HCT116 (cell line): ENCODE results near the gene RNF212B. TPM values are rescaled to one million over a fixed set of nuclear protein-coding genes. Genes with fewer than 3 reads are reported as not detected.

Experiments
- ATAC-seq: fragments of 200-7000 bp; cut with Tn5 transposase; 2 replicates; pipeline ENCODE4 v1.9.1; 2020; ENCODE audit warnings: mild to moderate bottlenecking, moderate library complexity
- Bru-seq: library from RNA; stranded (reverse); fragments of 400-500 nt; gene quantifications from one replicate; lab custom pipeline; 2021; lab: Mats Ljungman, UMichigan
- BruChase-seq, 2 experiments: library from RNA; stranded (reverse); fragments of 400-500 nt; gene quantifications; one replicate each; lab custom pipeline; 2021; lab: Mats Ljungman, UMichigan
- BruUV-seq: library from RNA; stranded (reverse); fragments of 400-500 nt; replicated peaks from 2 replicates; lab custom pipeline; 2021; lab: Mats Ljungman, UMichigan
- CTCF ChIA-PET: fragments of 300-600 bp; sonication (Branson Sonifier 250); formaldehyde crosslinking; loops from one replicate; lab custom pipeline; 2021; ENCODE audit warnings: antibody characterized with exemption; lab: Charles Lee
- POLR2A ChIA-PET: fragments of 300-600, 350-600 bp; sonication (Branson Sonifier 250); formaldehyde crosslinking; loops from one replicate; lab custom pipeline; 2021; ENCODE audit warnings: antibody characterized with exemption; lab: Charles Lee
- RAD21 ChIA-PET, 2 experiments: fragments of 300-600 bp; sonication (Branson Sonifier 250); formaldehyde crosslinking; loops; one replicate each; lab custom pipeline; 2023; ENCODE audit warnings: low total read pairs in 2 of 2; ENCODE audit not compliant: uncharacterized antibody in 2 of 2, unreplicated experiment in 2 of 2, low non-redundant PET in 1 of 2; lab: Charles Lee
- DNase-seq: peaks from one replicate; pipeline ENCODE4 v3.0.0-alpha.2; 2010; ENCODE audit warnings: low read depth, low spot score
- H2AFZ ChIP-seq: fragments of 200-600 bp; shearing (Covaris generic), sonication (generic); 2 replicates; pipeline ENCODE4 v1.6.1; 2017; ENCODE audit warnings: low read depth, mixed run types, mixed read lengths, antibody characterized with exemption, low read length; ENCODE audit not compliant: poor library complexity, severe bottlenecking
- H3K27ac ChIP-seq: 2 replicates; pipeline ENCODE4 v1.5.1; 2012; ENCODE audit warnings: low read depth, low read length
- H3K27me3 ChIP-seq: fragments of 200-600 bp; sonication (generic); 2 replicates; pipeline ENCODE4 v1.6.1; 2016; ENCODE audit warnings: mixed run types, low read length, mixed read lengths; ENCODE audit not compliant: insufficient read depth
- H3K36me3 ChIP-seq, 2 experiments: fragments of 200-500 bp in 1 of 2; fragments of 200-600 bp in 1 of 2; sonication (Bioruptor generic) in 1 of 2; sonication (generic) in 1 of 2; 2 replicates each; pipeline versions ENCODE4 v1.5.1 to v1.6.1; 2014 to 2016; ENCODE audit warnings: low read length in 2 of 2, inconsistent platforms in 1 of 2, mixed read lengths in 1 of 2, mixed run types in 1 of 2; ENCODE audit not compliant: insufficient read depth in 2 of 2, control insufficient read depth in 1 of 2
- H3K4me1 ChIP-seq, 2 experiments: fragments of 200-600 bp in 1 of 2; sonication (generic) in 1 of 2; 2 replicates each; pipeline versions ENCODE4 v1.5.1 to v1.6.1; 2012 to 2017; ENCODE audit warnings: low read length in 2 of 2, inconsistent platforms in 1 of 2, mild to moderate bottlenecking in 1 of 2, mixed read lengths in 1 of 2, mixed run types in 1 of 2, moderate library complexity in 1 of 2; ENCODE audit not compliant: insufficient read depth in 2 of 2, control insufficient read depth in 1 of 2
- H3K4me2 ChIP-seq: fragments of 200-600 bp; sonication (generic); 2 replicates; pipeline ENCODE4 v1.6.1; 2017; ENCODE audit warnings: mixed run types, low read length, mixed read lengths
- H3K4me3 ChIP-seq, 2 experiments: fragments of 200-600 bp in 1 of 2; sonication (generic) in 1 of 2; replicated peaks in 1 of 2; 2 replicates each; pipeline ENCODE4 v1.5.1; 2011 to 2016; ENCODE audit warnings: low read length in 2 of 2, control low read depth in 1 of 2, low read depth in 1 of 2, mild to moderate bottlenecking in 1 of 2, mixed read lengths in 1 of 2, mixed run types in 1 of 2
- H3K79me2 ChIP-seq: fragments of 200-600 bp; sonication (generic); 2 replicates; pipeline ENCODE4 v1.6.1; 2017; ENCODE audit warnings: mild to moderate bottlenecking, mixed run types, low read length, moderate library complexity, mixed read lengths; ENCODE audit not compliant: insufficient read depth
- H3K9ac ChIP-seq: fragments of 200-600 bp; sonication (generic); 2 replicates; pipeline ENCODE4 v1.6.1; 2016; ENCODE audit warnings: low read length, mixed read lengths
- H3K9me2 ChIP-seq: fragments of 200-600 bp; sonication (generic), shearing (Covaris generic); 2 replicates; pipeline ENCODE4 v1.6.1; 2017; ENCODE audit warnings: mixed run types, mild to moderate bottlenecking, moderate library complexity; ENCODE audit not compliant: insufficient read depth
- H3K9me3 ChIP-seq, 2 experiments: fragments of 200-500 bp in 1 of 2; fragments of 200-600 bp in 1 of 2; sonication (Bioruptor generic) in 1 of 2; sonication (generic) in 1 of 2; 2 replicates each; pipeline ENCODE4 v1.6.1; 2014 to 2017; ENCODE audit warnings: low read length in 2 of 2, mixed read lengths in 2 of 2, inconsistent platforms in 1 of 2, low read depth in 1 of 2, mild to moderate bottlenecking in 1 of 2, mixed run types in 1 of 2, moderate library complexity in 1 of 2; ENCODE audit not compliant: control insufficient read depth in 1 of 2, insufficient read depth in 1 of 2
- H4K20me1 ChIP-seq: fragments of 200-600 bp; sonication (generic), shearing (Covaris generic); 2 replicates; pipeline ENCODE4 v1.6.1; 2017; ENCODE audit warnings: mixed run types, mild to moderate bottlenecking, moderate library complexity; ENCODE audit not compliant: insufficient read depth
- CBX3 ChIP-seq: IDR thresholded peaks from 2 replicates; pipeline ENCODE4 v1.6.1; 2012; ENCODE audit warnings: low read depth
- EGR1 ChIP-seq: IDR thresholded peaks from 2 replicates; pipeline ENCODE4 v1.6.1; 2012; ENCODE audit warnings: low read depth
- EZH2 ChIP-seq: fragments of 200-600 bp; sonication (generic); IDR thresholded peaks from 2 replicates; pipeline ENCODE4 v1.6.1; 2017; ENCODE audit warnings: antibody characterized with exemption, mixed run types
- JUND ChIP-seq: IDR thresholded peaks from 2 replicates; pipeline ENCODE4 v1.6.1; 2012
- POLR2AphosphoS5 ChIP-seq: IDR thresholded peaks from 2 replicates; pipeline ENCODE4 v1.6.1; 2011; ENCODE audit warnings: mild to moderate bottlenecking, low read depth, low read length, moderate library complexity
- SIN3A ChIP-seq: IDR thresholded peaks from 2 replicates; pipeline ENCODE4 v1.6.1; 2012; ENCODE audit warnings: low read depth
- SP1 ChIP-seq: IDR thresholded peaks from 2 replicates; pipeline ENCODE4 v1.6.1; 2012; ENCODE audit warnings: low read depth
- SRF ChIP-seq: IDR thresholded peaks from 2 replicates; pipeline ENCODE4 v1.6.1; 2012; ENCODE audit warnings: low read depth
- TCF7L2 ChIP-seq: IDR thresholded peaks from 2 replicates; pipeline ENCODE4 v1.7.0; 2011; ENCODE audit warnings: borderline replicate concordance, inconsistent platforms; ENCODE audit not compliant: insufficient read depth, insufficient read length; ENCODE audit errors: extremely low read depth
- ZBTB33 ChIP-seq: IDR thresholded peaks from 2 replicates; pipeline ENCODE4 v1.6.1; 2011; ENCODE audit warnings: mild to moderate bottlenecking, low read length, moderate library complexity; ENCODE audit not compliant: insufficient replicate concordance; ENCODE audit errors: extremely low read depth
- ZFX ChIP-seq: fragments of 450-650 bp; IDR thresholded peaks from 2 replicates; pipeline ENCODE4 v1.6.1; 2017
- ZNF274 ChIP-seq: fragments of 200-500 bp; sonication (Bioruptor generic); IDR thresholded peaks from 2 replicates; pipeline ENCODE4 v1.6.1; 2014; ENCODE audit warnings: mild to moderate bottlenecking, low read depth, low read length, inconsistent platforms
- intact Hi-C: fragments of 100-400 bp; cut with micrococcal nuclease; formaldehyde crosslinking; loops from 2 replicates; pipeline ENCODE4 v1.10.0; 2022
- long read RNA-seq: library from polyadenylated mRNA; unstranded; transcript quantifications from one replicate; pipeline ENCODE4 v2.0.0, GENCODE V29; 2021; ENCODE audit not compliant: unreplicated experiment
- polyA plus RNA-seq: library from polyadenylated mRNA; unstranded; fragments of >200 nt; gene quantifications from 2 replicates; pipeline ENCODE4 v1.2.1, GENCODE V29; 2012; ENCODE audit warnings: missing spikeins
- total RNA-seq: library from RNA; stranded (reverse); gene quantifications from one replicate; pipeline ENCODE4 v1.2.1, GENCODE V29; 2021; ENCODE audit not compliant: unreplicated experiment
- TF ChIP-seq, protein P1 (sequence below), 3 experiments: fragments of 200-600 bp in 1 of 3; sonication (generic) in 1 of 3; IDR thresholded peaks in 2 of 3; conservative IDR thresholded peaks in 1 of 3; 2 replicates each; pipeline ENCODE4 v1.5.1; 2012 to 2017; ENCODE audit warnings: low read depth in 2 of 3, low read length in 2 of 3, antibody characterized with exemption in 1 of 3, borderline replicate concordance in 1 of 3, control low read depth in 1 of 3, mild to moderate bottlenecking in 1 of 3, mixed read lengths in 1 of 3, mixed run types in 1 of 3, moderate library complexity in 1 of 3; ENCODE audit not compliant: insufficient read depth in 1 of 3
- TF ChIP-seq, protein P2 (sequence below): IDR thresholded peaks from 2 replicates; pipeline ENCODE4 v1.6.1; 2012
- TF ChIP-seq, protein P3 (sequence below): IDR thresholded peaks from 2 replicates; pipeline ENCODE4 v1.6.1; 2012

The RNF212B gene, protein sequence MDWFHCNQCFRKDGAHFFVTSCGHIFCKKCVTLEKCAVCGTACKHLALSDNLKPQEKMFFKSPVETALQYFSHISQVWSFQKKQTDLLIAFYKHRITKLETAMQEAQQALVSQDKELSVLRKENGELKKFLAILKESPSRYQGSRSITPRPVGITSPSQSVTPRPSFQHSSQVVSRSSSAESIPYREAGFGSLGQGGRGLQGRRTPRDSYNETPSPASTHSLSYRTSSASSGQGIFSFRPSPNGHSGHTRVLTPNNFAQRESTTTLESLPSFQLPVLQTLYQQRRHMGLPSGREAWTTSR
- total RNA-seq, result not detected
- not detected in 2 replicates for polyA plus RNA-seq
- Bru-seq, nascent RNA, result percentile 5 among the genes with signal in this experiment
- percentile 4 among the genes with signal in this experiment for BruChase-seq, experiment 1, labeled RNA remaining after a 6-hour chase
- percentile 8 among the genes with signal in this experiment for BruChase-seq, experiment 2, labeled RNA remaining after a 2-hour chase
- long read RNA-seq, result 0 reads

- Histone ChIP-seq H3K79me2 (no peaks in the 10 kb centered on the region), H3K4me3 (peak within 1 kb of the TSS in 1 of 2 experiments; percentile 24; a peak in 1 of 4 replicates), H3K9me2 (no peaks in the 10 kb centered on the region), H2AFZ (peak within 1 kb of the TSS; percentile 99), H3K9me3 (no peaks in the 10 kb centered on the region), H4K20me1 (no peaks in the 10 kb centered on the region), H3K4me2 (peak within 1 kb of the TSS; percentile 64), H3K4me1 (peaks cover 0 to 9% of the 10 kb centered on the region in 2 experiments; a peak in 2 of 4 replicates), H3K9ac (0 out of 2 replicates have a peak within 1 kb of the TSS, but pooled peaks have one; percentile 5), H3K27me3 (no peaks in the 10 kb centered on the region), H3K36me3 (no peaks in the 10 kb centered on the region), H3K27ac (no peak within 1 kb of the TSS)
- ChIA-PET CTCF (no interaction called here), RAD21 (no interaction called here), POLR2A (no interaction called here)
- intact Hi-C loops, result no loop called here
- DNase-seq (peak; percentile 44), ATAC-seq (peak; percentile 100)
- no TSS peak for BruUV-seq
- no peak for TF ChIP-seq EZH2
- no peak for TF ChIP-seq SP1
- no peak for TF ChIP-seq CBX3
- no peak for TF ChIP-seq SIN3A
- TF ChIP-seq SRF, result no peak
- TF ChIP-seq, protein P1, sequence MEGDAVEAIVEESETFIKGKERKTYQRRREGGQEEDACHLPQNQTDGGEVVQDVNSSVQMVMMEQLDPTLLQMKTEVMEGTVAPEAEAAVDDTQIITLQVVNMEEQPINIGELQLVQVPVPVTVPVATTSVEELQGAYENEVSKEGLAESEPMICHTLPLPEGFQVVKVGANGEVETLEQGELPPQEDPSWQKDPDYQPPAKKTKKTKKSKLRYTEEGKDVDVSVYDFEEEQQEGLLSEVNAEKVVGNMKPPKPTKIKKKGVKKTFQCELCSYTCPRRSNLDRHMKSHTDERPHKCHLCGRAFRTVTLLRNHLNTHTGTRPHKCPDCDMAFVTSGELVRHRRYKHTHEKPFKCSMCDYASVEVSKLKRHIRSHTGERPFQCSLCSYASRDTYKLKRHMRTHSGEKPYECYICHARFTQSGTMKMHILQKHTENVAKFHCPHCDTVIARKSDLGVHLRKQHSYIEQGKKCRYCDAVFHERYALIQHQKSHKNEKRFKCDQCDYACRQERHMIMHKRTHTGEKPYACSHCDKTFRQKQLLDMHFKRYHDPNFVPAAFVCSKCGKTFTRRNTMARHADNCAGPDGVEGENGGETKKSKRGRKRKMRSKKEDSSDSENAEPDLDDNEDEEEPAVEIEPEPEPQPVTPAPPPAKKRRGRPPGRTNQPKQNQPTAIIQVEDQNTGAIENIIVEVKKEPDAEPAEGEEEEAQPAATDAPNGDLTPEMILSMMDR (IDR thresholded peaks at IDR 0.05 in 2 of 3, conservative IDR thresholded peaks at IDR 0.05 in 1 of 3; ENCODE audit: borderline replicate concordance in 1 of 3, insufficient read depth in 1 of 3, low read depth in 2 of 3, low read length in 2 of 3), result no peak
- TF ChIP-seq EGR1, result peak; percentile 85
- TF ChIP-seq ZBTB33, result no peak
- TF ChIP-seq ZFX, result no peak
- TF ChIP-seq TCF7L2, result no peak
- TF ChIP-seq, protein P2, sequence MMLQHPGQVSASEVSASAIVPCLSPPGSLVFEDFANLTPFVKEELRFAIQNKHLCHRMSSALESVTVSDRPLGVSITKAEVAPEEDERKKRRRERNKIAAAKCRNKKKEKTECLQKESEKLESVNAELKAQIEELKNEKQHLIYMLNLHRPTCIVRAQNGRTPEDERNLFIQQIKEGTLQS, result no peak
- no peak for TF ChIP-seq ZNF274
- TF ChIP-seq, protein P3, sequence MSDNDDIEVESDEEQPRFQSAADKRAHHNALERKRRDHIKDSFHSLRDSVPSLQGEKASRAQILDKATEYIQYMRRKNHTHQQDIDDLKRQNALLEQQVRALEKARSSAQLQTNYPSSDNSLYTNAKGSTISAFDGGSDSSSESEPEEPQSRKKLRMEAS, result peak; percentile 64; the same call in 1 of the 2 replicates
- no peak for TF ChIP-seq JUND
- no peak for TF ChIP-seq POLR2AphosphoS5
These were observed at the start of gene RNF212B for GRCh38 chr14:23237772-23238594. TSS of gene RNF212B (plus strand) at chr14:23237936. CDS start at chr14:23240346, 2,410 bp downstream.
